GM13977 (cell line): ENCODE results near the gene PTPRM.

ENCODE experiments used
- DNase-seq: peaks from one replicate; pipeline ENCODE4 v3.0.0; 2012; ENCODE audit warnings: low spot score
- in situ Hi-C: fragments of 300-500 bp; cut with MboI; formaldehyde crosslinking; loops from one replicate; pipeline ENCODE4 v1.12.0; 2022; ENCODE audit warnings: low sequenced_read_pairs, low pct_unique_long_range_greater_than_20kb, mixed read lengths, inconsistent platforms; ENCODE audit not compliant: unreplicated experiment
- TF ChIP-seq, protein P1 (sequence below): IDR thresholded peaks from 2 replicates; pipeline ENCODE4 v1.5.1; 2012; ENCODE audit warnings: mild to moderate bottlenecking, control low read depth; ENCODE audit not compliant: insufficient read depth; ENCODE audit errors: extremely low read depth, missing control alignments

Gene PTPRM

DNA sequence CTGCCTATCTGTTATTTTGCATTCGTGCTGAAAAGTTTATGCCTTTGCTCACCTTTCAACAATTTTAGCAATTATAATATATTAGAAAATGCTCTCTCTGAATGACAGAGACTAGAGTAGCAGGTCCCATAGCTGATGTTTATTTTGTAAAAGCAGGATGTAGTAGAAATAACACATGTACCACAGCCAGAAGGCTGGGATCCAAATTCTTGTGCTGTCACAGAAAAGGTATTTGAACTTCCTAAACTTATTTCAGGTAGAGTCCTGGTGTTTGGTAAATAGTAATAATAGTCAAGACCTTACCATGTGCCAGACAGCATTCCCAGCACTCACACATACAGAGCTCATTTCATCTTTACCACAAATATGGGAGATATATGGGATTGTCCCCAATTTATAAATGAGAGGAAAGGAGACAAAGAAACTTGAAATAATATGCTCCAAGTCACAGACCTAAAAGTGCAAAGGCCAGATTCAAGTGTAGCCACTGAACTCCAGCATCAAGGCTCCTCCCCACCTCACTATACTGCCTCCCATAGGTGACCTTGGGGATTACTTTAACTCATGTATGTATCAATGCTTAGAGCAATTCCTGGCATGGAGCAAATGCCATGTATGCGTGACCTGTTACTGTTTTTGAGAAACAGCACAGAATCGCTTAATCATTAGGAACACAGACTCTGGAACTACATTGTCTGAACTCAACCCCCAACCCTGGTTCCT, 757.4 kb downstream of the PTPRM start:
- TF ChIP-seq, protein P1, sequence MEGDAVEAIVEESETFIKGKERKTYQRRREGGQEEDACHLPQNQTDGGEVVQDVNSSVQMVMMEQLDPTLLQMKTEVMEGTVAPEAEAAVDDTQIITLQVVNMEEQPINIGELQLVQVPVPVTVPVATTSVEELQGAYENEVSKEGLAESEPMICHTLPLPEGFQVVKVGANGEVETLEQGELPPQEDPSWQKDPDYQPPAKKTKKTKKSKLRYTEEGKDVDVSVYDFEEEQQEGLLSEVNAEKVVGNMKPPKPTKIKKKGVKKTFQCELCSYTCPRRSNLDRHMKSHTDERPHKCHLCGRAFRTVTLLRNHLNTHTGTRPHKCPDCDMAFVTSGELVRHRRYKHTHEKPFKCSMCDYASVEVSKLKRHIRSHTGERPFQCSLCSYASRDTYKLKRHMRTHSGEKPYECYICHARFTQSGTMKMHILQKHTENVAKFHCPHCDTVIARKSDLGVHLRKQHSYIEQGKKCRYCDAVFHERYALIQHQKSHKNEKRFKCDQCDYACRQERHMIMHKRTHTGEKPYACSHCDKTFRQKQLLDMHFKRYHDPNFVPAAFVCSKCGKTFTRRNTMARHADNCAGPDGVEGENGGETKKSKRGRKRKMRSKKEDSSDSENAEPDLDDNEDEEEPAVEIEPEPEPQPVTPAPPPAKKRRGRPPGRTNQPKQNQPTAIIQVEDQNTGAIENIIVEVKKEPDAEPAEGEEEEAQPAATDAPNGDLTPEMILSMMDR: no peak
- DNase-seq: no peak
- in situ Hi-C loops: no loop called here

- no peak for DNase-seq
- in situ Hi-C loops: no loop called here
Observed at GRCh38 chr18:8326763-8327394, 759.8 kb downstream of the PTPRM start.

GRCh38 chr18:8328126-8328525, 761.0 kb downstream of the PTPRM start:
- TF ChIP-seq, protein P1: no peak
- in situ Hi-C loops: no loop called here
- no peak for DNase-seq

More at GRCh38 chr18:8326763-8327394, 759.8 kb downstream of the PTPRM start:
- TF ChIP-seq, protein P1: no peak

DNA sequence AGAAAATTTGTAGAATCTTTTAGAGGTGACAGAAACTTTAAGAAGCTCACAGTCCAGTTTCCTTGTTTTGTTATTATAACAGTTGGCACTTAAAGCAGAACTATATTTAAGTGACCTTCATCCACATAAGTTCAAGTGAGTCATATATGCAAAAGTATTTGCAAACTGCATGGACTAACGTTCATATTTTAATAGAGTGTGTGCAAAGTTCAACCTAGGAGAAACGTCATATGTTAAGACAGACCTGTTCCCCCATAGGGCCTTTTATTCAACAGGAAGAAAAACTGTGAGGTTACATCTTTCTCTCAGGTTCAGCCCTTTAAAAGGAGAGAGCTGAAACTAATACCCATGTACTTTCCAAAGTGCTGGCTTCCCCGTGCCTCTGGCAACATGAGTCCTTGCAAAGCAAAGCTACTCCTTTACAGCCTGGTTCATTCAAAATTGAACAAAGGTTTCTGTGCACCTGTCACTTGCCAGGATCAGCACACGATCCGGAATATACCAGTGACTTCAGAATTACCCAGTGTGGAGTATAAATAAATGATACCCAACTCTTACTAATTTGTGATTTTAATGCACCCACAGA, 762.2 kb downstream of the PTPRM start:
- DNase-seq: no peak
- TF ChIP-seq, protein P1: no peak
- in situ Hi-C loops: no loop called here

DNA sequence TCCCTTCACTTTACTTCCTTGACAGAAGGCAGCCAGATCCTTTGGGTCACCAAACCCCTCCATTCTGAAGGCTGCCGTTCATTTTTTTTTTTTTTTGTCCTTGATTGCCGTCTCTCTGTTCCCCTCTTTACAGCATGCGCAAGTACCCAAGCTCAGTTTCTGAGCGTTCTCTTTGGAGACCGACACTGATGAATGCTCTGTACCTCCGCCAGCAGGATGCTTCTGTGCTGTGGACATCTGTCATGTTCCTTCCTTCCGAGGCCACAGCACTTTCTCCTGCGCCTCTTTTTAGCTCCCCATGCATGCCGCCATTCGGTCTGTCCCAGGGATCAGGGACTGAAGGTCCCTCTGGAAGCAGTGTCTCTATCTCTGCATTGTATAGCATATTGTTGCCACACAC, 763.5 kb downstream of the PTPRM start:
- in situ Hi-C loops: no loop called here
- TF ChIP-seq, protein P1: no peak
- no peak for DNase-seq

- TF ChIP-seq, protein P1: no peak
- DNase-seq: no peak
- in situ Hi-C loops: no loop called here
Observed at GRCh38 chr18:8332286-8332685, 765.2 kb downstream of the PTPRM start.
